ENCODE data around the gene THTPA. TPM values are rescaled to one million over a fixed set of nuclear protein-coding genes. Genes with fewer than 3 reads are reported as not detected.

THTPA gene
- total RNA-seq, 4 donors from 2014 or later = 2.8 to 10.9 (median 10.7) TPM

GRCh38 chr14:23551266-23552028 is 4.6 kb upstream of the THTPA start, which contains the start of gene ZFHX2:
ZFHX2 (minus strand) TSS chr14:23551765; CDS start chr14:23535325, 16,440 bp downstream.
- peak in 1 of 2 donors; percentile 91 for DNase-seq (ENCODE audit: low spot score in 2 of 2)
- H3K4me3 ChIP-seq (ENCODE audit: low read depth, poor library complexity, severe bottlenecking) = peak within 1 kb of the TSS; percentile 40
- TF ChIP-seq, protein P1, sequence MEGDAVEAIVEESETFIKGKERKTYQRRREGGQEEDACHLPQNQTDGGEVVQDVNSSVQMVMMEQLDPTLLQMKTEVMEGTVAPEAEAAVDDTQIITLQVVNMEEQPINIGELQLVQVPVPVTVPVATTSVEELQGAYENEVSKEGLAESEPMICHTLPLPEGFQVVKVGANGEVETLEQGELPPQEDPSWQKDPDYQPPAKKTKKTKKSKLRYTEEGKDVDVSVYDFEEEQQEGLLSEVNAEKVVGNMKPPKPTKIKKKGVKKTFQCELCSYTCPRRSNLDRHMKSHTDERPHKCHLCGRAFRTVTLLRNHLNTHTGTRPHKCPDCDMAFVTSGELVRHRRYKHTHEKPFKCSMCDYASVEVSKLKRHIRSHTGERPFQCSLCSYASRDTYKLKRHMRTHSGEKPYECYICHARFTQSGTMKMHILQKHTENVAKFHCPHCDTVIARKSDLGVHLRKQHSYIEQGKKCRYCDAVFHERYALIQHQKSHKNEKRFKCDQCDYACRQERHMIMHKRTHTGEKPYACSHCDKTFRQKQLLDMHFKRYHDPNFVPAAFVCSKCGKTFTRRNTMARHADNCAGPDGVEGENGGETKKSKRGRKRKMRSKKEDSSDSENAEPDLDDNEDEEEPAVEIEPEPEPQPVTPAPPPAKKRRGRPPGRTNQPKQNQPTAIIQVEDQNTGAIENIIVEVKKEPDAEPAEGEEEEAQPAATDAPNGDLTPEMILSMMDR (IDR thresholded peaks at IDR 0.05) = peak in 1 of 3 donors; percentile 8
- no peak for TF ChIP-seq POLR2A (IDR thresholded peaks at IDR 0.05)
- intact Hi-C loops (cut with DNase I; ENCODE audit: low total_unique reads) = no loop called here
- WGBS, 2 donors = 0% methylated on average over 48 to 49 of the region's 49 CpGs

- intact Hi-C loops (cut with DNase I; ENCODE audit: low total_unique reads) = loop anchor here (5.0 kb wide), 1 partner anchor 78 kb away; no protein-coding TSS in a partner anchor
- WGBS, 2 donors = 3 to 4% methylated on average over 7 to 14 of the region's 14 CpGs
- TF ChIP-seq, protein P1 (IDR thresholded peaks at IDR 0.05) = no peak
- TF ChIP-seq POLR2A (IDR thresholded peaks at IDR 0.05) = no peak
These were observed 564 bp upstream of the THTPA start for GRCh38 chr14:23555533-23555881.

GRCh38 chr14:23556700-23557440 is 799 bp downstream of the THTPA start:
- intact Hi-C loops (cut with DNase I; ENCODE audit: low total_unique reads) = loop anchor here (5.0 kb wide), 1 partner anchor 80 kb away; no protein-coding TSS in a partner anchor
- TF ChIP-seq POLR2A (IDR thresholded peaks at IDR 0.05) = no peak
- TF ChIP-seq, protein P1 (IDR thresholded peaks at IDR 0.05) = no peak
- no peak for DNase-seq (ENCODE audit: low spot score in 2 of 2)
- peak overlapping the region; percentile 74 for H3K4me3 ChIP-seq (ENCODE audit: low read depth, poor library complexity, severe bottlenecking)
- 41 to 51% methylated on average over 16 of the region's 17 CpGs for WGBS, 2 donors

More at GRCh38 chr14:23555533-23555881, 564 bp upstream of the THTPA start:
- H3K4me3 ChIP-seq (ENCODE audit: low read depth, poor library complexity, severe bottlenecking) = peak overlapping the region; percentile 74
- DNase-seq (ENCODE audit: low spot score in 2 of 2) = no peak

- intact Hi-C loops (cut with DNase I; ENCODE audit: low total_unique reads) = loop anchor here (5.0 kb wide), 1 partner anchor 80 kb away; no protein-coding TSS in a partner anchor
- no peak overlapping the region for H3K4me3 ChIP-seq (ENCODE audit: low read depth, poor library complexity, severe bottlenecking)
- WGBS, 2 donors = 31 to 41% methylated on average over 2 of the region's 2 CpGs
- DNase-seq (ENCODE audit: low spot score in 2 of 2) = no peak
- TF ChIP-seq, protein P1 (IDR thresholded peaks at IDR 0.05) = no peak
- no peak for TF ChIP-seq POLR2A (IDR thresholded peaks at IDR 0.05)
These were observed 1.4 kb downstream of the THTPA start for GRCh38 chr14:23557521-23557920.

DNA sequence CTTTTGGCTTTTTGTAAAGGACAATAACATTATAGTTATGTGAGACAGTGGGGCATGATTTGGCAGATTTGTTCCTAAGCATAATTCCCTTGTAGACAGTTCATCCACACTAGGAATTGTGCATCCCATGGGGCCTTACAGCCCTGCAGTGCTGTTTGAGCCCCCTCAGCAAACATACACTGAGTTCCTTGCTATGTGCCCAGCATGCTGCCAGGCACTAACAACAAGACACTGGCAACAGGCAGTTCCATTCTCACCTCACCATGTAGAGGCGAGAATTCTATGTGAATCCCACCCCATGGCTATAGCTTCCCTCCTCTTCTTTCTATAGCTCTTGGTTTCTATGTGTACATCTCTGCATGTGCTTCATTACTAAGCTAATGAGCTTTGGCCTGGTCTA is 1.9 kb downstream of the THTPA start:
- 100% methylated on average over 1 of the region's 1 CpG for WGBS, 2 donors
- intact Hi-C loops (cut with DNase I; ENCODE audit: low total_unique reads) = loop anchor here (5.0 kb wide), 1 partner anchor 81 kb away; no protein-coding TSS in a partner anchor
- TF ChIP-seq POLR2A (IDR thresholded peaks at IDR 0.05) = no peak
- TF ChIP-seq, protein P1 (IDR thresholded peaks at IDR 0.05) = no peak
- no peak for DNase-seq (ENCODE audit: low spot score in 2 of 2)
- no peak overlapping the region for H3K4me3 ChIP-seq (ENCODE audit: low read depth, poor library complexity, severe bottlenecking)
